GM19035 (cell line): ENCODE data around the gene FUBP3.

Experiments
- ATAC-seq: cut with Tn5 transposase; IDR thresholded peaks from one replicate; pipeline ENCODE4 v1.9.1; 2021; ENCODE audit not compliant: unreplicated experiment

The FUBP3 gene

GRCh38 chr9:130606887-130607600 lies 27.7 kb downstream of the FUBP3 start:
- no peak for ATAC-seq

- no peak for ATAC-seq
These were observed 28.5 kb downstream of the FUBP3 start for GRCh38 chr9:130607640-130608420.

GRCh38 chr9:130608554-130609134 lies 29.3 kb downstream of the FUBP3 start:
- no peak for ATAC-seq

- ATAC-seq: no peak
These were observed 29.8 kb downstream of the FUBP3 start for GRCh38 chr9:130609163-130609562.

- no peak for ATAC-seq
These were observed 31.7 kb downstream of the FUBP3 start for GRCh38 chr9:130610862-130611707.

GRCh38 chr9:130616451-130616850 lies 37.1 kb downstream of the FUBP3 start:
- ATAC-seq: no peak

GRCh38 chr9:130623466-130623865 lies 44.1 kb downstream of the FUBP3 start:
- no peak for ATAC-seq

GRCh38 chr9:130624154-130624553 lies 44.8 kb downstream of the FUBP3 start:
- ATAC-seq: no peak

- no peak for ATAC-seq
These were observed 47.0 kb downstream of the FUBP3 start for GRCh38 chr9:130626249-130626996.

GRCh38 chr9:130627051-130627450 lies 47.7 kb downstream of the FUBP3 start:
- ATAC-seq: no peak

GRCh38 chr9:130627896-130628792 lies 48.8 kb downstream of the FUBP3 start:
- no peak for ATAC-seq

GRCh38 chr9:130629443-130630070 lies 50.2 kb downstream of the FUBP3 start:
- ATAC-seq: no peak

- ATAC-seq: no peak
These were observed 50.7 kb downstream of the FUBP3 start for GRCh38 chr9:130630071-130630450.

GRCh38 chr9:130630506-130631330 lies 51.3 kb downstream of the FUBP3 start:
- no peak for ATAC-seq

- no peak for ATAC-seq
These were observed 52.1 kb downstream of the FUBP3 start for GRCh38 chr9:130631331-130632080.

- no peak for ATAC-seq
These were observed 52.8 kb downstream of the FUBP3 start for GRCh38 chr9:130632081-130632710.

- no peak for ATAC-seq
These were observed 53.5 kb downstream of the FUBP3 start for GRCh38 chr9:130632841-130633240.
